Measurements from ENCODE around the gene PACSIN2.

GRCh38 chr22:42829302-42829701 lies 185.6 kb downstream of the PACSIN2 start:
- TF ChIP-seq SRSF4 (IDR thresholded peaks at IDR 0.05; ENCODE audit: low read depth, low read length, poor library complexity, severe bottlenecking), result no peak
- no peak for TF ChIP-seq NR2F2 (IDR thresholded peaks at IDR 0.05; ENCODE audit: borderline replicate concordance, low read depth)
- no peak for TF ChIP-seq NFYB (CRISPR knock-in tag; IDR thresholded peaks at IDR 0.05)
- no peak for TF ChIP-seq ELF1 (CRISPR knock-in tag; IDR thresholded peaks at IDR 0.05)
- no peak for TF ChIP-seq CTCF (CRISPR knock-in tag; IDR thresholded peaks at IDR 0.05)
- TF ChIP-seq MXD3 (CRISPR knock-in tag; IDR thresholded peaks at IDR 0.05), result no peak
- TF ChIP-seq ZNF333 (CRISPR knock-in tag; IDR thresholded peaks at IDR 0.05; ENCODE audit: borderline replicate concordance), result no peak
- no peak for TF ChIP-seq ZBTB37 (CRISPR knock-in tag; IDR thresholded peaks at IDR 0.05)
- no peak for TF ChIP-seq TAF1 (CRISPR knock-in tag; IDR thresholded peaks at IDR 0.05)
- no peak for TF ChIP-seq USF2 (IDR thresholded peaks at IDR 0.05; ENCODE audit: low read depth, low read length)
- TF ChIP-seq USF2 (CRISPR knock-in tag; IDR thresholded peaks at IDR 0.05; ENCODE audit: borderline replicate concordance), result no peak
- no peak for TF ChIP-seq ZHX2 (IDR thresholded peaks at IDR 0.05; ENCODE audit: low read depth)
- TF ChIP-seq ZHX2 (CRISPR knock-in tag; IDR thresholded peaks at IDR 0.05; ENCODE audit: borderline replicate concordance), result no peak
- TF ChIP-seq ZNF343 (CRISPR knock-in tag; IDR thresholded peaks at IDR 0.05), result no peak
- no peak for TF ChIP-seq TBP (CRISPR knock-in tag; IDR thresholded peaks at IDR 0.05)
